Memory B cell (primary cell): ENCODE data around the gene SMIM21.

Experiments
- ATAC-seq: fragments of 150-1000 bp; cut with Tn5 transposase; 2 replicates; pipeline ENCODE4 v1.10.0; 2021; ENCODE audit warnings: low read depth, mild to moderate bottlenecking, moderate library complexity
- DNase-seq, 2 donors: peaks; one replicate each; pipeline ENCODE4 v3.0.0; 2022; ENCODE audit warnings: low spot score in 2 of 2
- H3K27ac Mint-ChIP-seq: one replicate; pipeline ENCODE4 v1.8.0; 2022; ENCODE audit warnings: mild to moderate bottlenecking, moderate library complexity, mixed read lengths
- H3K27me3 Mint-ChIP-seq: one replicate; pipeline ENCODE4 v1.8.0; 2022; ENCODE audit warnings: mixed read lengths
- H3K36me3 Mint-ChIP-seq: one replicate; pipeline ENCODE4 v1.8.0; 2022; ENCODE audit warnings: mild to moderate bottlenecking, mixed read lengths
- H3K4me1 Mint-ChIP-seq: one replicate; pipeline ENCODE4 v1.8.0; 2022; ENCODE audit warnings: mixed read lengths
- H3K4me3 Mint-ChIP-seq: one replicate; pipeline ENCODE4 v1.8.0; 2022; ENCODE audit warnings: mild to moderate bottlenecking, moderate library complexity, mixed read lengths
- H3K9me3 Mint-ChIP-seq: one replicate; pipeline ENCODE4 v1.8.0; 2022; ENCODE audit warnings: mixed read lengths

The SMIM21 gene

GRCh38 chr18:75427603-75428002 lies at the start of gene SMIM21:
TSS of gene SMIM21 (minus strand) at chr18:75427703. CDS start at chr18:75427563, 140 bp downstream.
- Mint-ChIP-seq H3K27ac (no peak within 1 kb of the TSS), H3K36me3 (no peaks in the 10 kb centered on the region), H3K27me3 (peaks cover 13% of the 10 kb centered on the region), H3K4me3 (no peak within 1 kb of the TSS), H3K4me1 (no peaks in the 10 kb centered on the region), H3K9me3 (no peaks in the 10 kb centered on the region)
- no peak for DNase-seq
- ATAC-seq, result no peak

GRCh38 chr18:75475228-75475627 lies 47.7 kb upstream of the SMIM21 start:
- Mint-ChIP-seq H3K36me3 (no peaks in the 10 kb centered on the region), H3K9me3 (no peaks in the 10 kb centered on the region), H3K4me3 (no peak overlapping the region), H3K4me1 (peaks cover 2% of the 10 kb centered on the region), H3K27me3 (peaks cover 6% of the 10 kb centered on the region), H3K27ac (no peak overlapping the region)
- DNase-seq, result no peak
- no peak for ATAC-seq

- Mint-ChIP-seq H3K36me3 (no peaks in the 10 kb centered on the region), H3K4me1 (peaks cover 2% of the 10 kb centered on the region), H3K27ac (no peak overlapping the region), H3K4me3 (no peak overlapping the region), H3K9me3 (no peaks in the 10 kb centered on the region), H3K27me3 (peaks cover 7% of the 10 kb centered on the region)
- no peak for ATAC-seq
- DNase-seq, result no peak
Observed at GRCh38 chr18:75474332-75474731, 46.8 kb upstream of the SMIM21 start.

- Mint-ChIP-seq H3K9me3 (no peaks in the 10 kb centered on the region), H3K27me3 (peaks cover 7% of the 10 kb centered on the region), H3K4me3 (no peak overlapping the region), H3K36me3 (no peaks in the 10 kb centered on the region), H3K4me1 (peaks cover 2% of the 10 kb centered on the region), H3K27ac (no peak overlapping the region)
- DNase-seq (no peak), ATAC-seq (no peak)
Observed at GRCh38 chr18:75473316-75473715, 45.8 kb upstream of the SMIM21 start.

GRCh38 chr18:75472906-75473305 lies 45.4 kb upstream of the SMIM21 start:
- H3K27me3 Mint-ChIP-seq, result peaks cover 7% of the 10 kb centered on the region
- peaks cover 2% of the 10 kb centered on the region for H3K4me1 Mint-ChIP-seq
- no peak overlapping the region for H3K4me3 Mint-ChIP-seq
- no peaks in the 10 kb centered on the region for H3K36me3 Mint-ChIP-seq
- ATAC-seq, result no peak
- H3K27ac Mint-ChIP-seq, result no peak overlapping the region
- H3K9me3 Mint-ChIP-seq, result no peaks in the 10 kb centered on the region
- DNase-seq, result no peak

GRCh38 chr18:75472396-75472795 lies 44.9 kb upstream of the SMIM21 start:
- Mint-ChIP-seq H3K4me1 (no peaks in the 10 kb centered on the region), H3K27me3 (peaks cover 6% of the 10 kb centered on the region), H3K4me3 (no peak overlapping the region), H3K9me3 (no peaks in the 10 kb centered on the region), H3K27ac (no peak overlapping the region), H3K36me3 (no peaks in the 10 kb centered on the region)
- no peak for DNase-seq
- ATAC-seq, result no peak

- Mint-ChIP-seq H3K9me3 (no peaks in the 10 kb centered on the region), H3K4me1 (no peaks in the 10 kb centered on the region), H3K27ac (no peak overlapping the region), H3K4me3 (no peak overlapping the region), H3K36me3 (no peaks in the 10 kb centered on the region), H3K27me3 (peaks cover 5% of the 10 kb centered on the region)
- DNase-seq (no peak), ATAC-seq (no peak)
Observed at GRCh38 chr18:75471850-75472249, 44.3 kb upstream of the SMIM21 start.

GRCh38 chr18:75467851-75468250 lies 40.3 kb upstream of the SMIM21 start:
- no peaks in the 10 kb centered on the region for H3K4me1 Mint-ChIP-seq
- no peak overlapping the region for H3K4me3 Mint-ChIP-seq
- no peaks in the 10 kb centered on the region for H3K9me3 Mint-ChIP-seq
- peaks cover 11% of the 10 kb centered on the region for H3K27me3 Mint-ChIP-seq
- no peaks in the 10 kb centered on the region for H3K36me3 Mint-ChIP-seq
- DNase-seq (no peak), ATAC-seq (no peak)
- H3K27ac Mint-ChIP-seq, result no peak overlapping the region

GRCh38 chr18:75467281-75467795 lies 39.8 kb upstream of the SMIM21 start:
- Mint-ChIP-seq H3K27me3 (peaks cover 13% of the 10 kb centered on the region), H3K4me1 (no peaks in the 10 kb centered on the region), H3K4me3 (no peak overlapping the region), H3K36me3 (no peaks in the 10 kb centered on the region), H3K27ac (no peak overlapping the region), H3K9me3 (no peaks in the 10 kb centered on the region)
- ATAC-seq, result no peak
- DNase-seq, result no peak

GRCh38 chr18:75464356-75464755 lies 36.9 kb upstream of the SMIM21 start:
- DNase-seq (no peak), ATAC-seq (no peak)
- Mint-ChIP-seq H3K9me3 (peaks cover 3% of the 10 kb centered on the region), H3K36me3 (no peaks in the 10 kb centered on the region), H3K4me3 (no peak overlapping the region), H3K27ac (no peak overlapping the region), H3K27me3 (peaks cover 10% of the 10 kb centered on the region), H3K4me1 (no peaks in the 10 kb centered on the region)

GRCh38 chr18:75462178-75462832 lies 34.8 kb upstream of the SMIM21 start:
- no peak for DNase-seq
- peaks cover 9% of the 10 kb centered on the region for H3K9me3 Mint-ChIP-seq
- H3K4me1 Mint-ChIP-seq, result no peaks in the 10 kb centered on the region
- no peak for ATAC-seq
- no peak overlapping the region for H3K27ac Mint-ChIP-seq
- no peaks in the 10 kb centered on the region for H3K36me3 Mint-ChIP-seq
- H3K27me3 Mint-ChIP-seq, result peaks cover 17% of the 10 kb centered on the region
- no peak overlapping the region for H3K4me3 Mint-ChIP-seq

GRCh38 chr18:75456199-75456631 lies 28.7 kb upstream of the SMIM21 start:
- Mint-ChIP-seq H3K27me3 (peaks cover 17% of the 10 kb centered on the region), H3K4me3 (no peak overlapping the region), H3K9me3 (peaks cover 9% of the 10 kb centered on the region), H3K4me1 (no peaks in the 10 kb centered on the region), H3K36me3 (peaks cover 2% of the 10 kb centered on the region), H3K27ac (no peak overlapping the region)
- DNase-seq (no peak), ATAC-seq (no peak)

- ATAC-seq (no peak), DNase-seq (no peak)
- Mint-ChIP-seq H3K36me3 (peaks cover 2% of the 10 kb centered on the region), H3K27ac (no peak overlapping the region), H3K4me3 (no peak overlapping the region), H3K4me1 (no peaks in the 10 kb centered on the region), H3K9me3 (peaks cover 9% of the 10 kb centered on the region), H3K27me3 (peaks cover 17% of the 10 kb centered on the region)
Observed at GRCh38 chr18:75455249-75456198, 28.0 kb upstream of the SMIM21 start.

GRCh38 chr18:75454022-75454795 lies 26.7 kb upstream of the SMIM21 start:
- ATAC-seq (no peak), DNase-seq (no peak)
- Mint-ChIP-seq H3K36me3 (peaks cover 2% of the 10 kb centered on the region), H3K4me3 (no peak overlapping the region), H3K27me3 (peaks cover 14% of the 10 kb centered on the region), H3K27ac (no peak overlapping the region), H3K9me3 (peaks cover 5% of the 10 kb centered on the region), H3K4me1 (no peaks in the 10 kb centered on the region)
